Stimulated activated memory B cell treated with anti-CD40 and anti-IgM and Interleukin-4, amounts not matched to agents 10 μg/mL and 1 μg/mL and 100 μg/mL, for 72 hours (primary cell): ENCODE measurements around the gene ASB2.

Experiments used
- ATAC-seq: fragments of 150-1000 bp; cut with Tn5 transposase; 2 replicates; pipeline ENCODE4 v1.10.0; 2021
- H3K27ac Mint-ChIP-seq: one replicate; pipeline ENCODE4 v1.8.0; 2022; ENCODE audit warnings: mild to moderate bottlenecking, mixed read lengths
- H3K27me3 Mint-ChIP-seq: one replicate; pipeline ENCODE4 v1.8.0; 2022; ENCODE audit warnings: mixed read lengths
- H3K36me3 Mint-ChIP-seq: one replicate; pipeline ENCODE4 v1.8.0; 2022; ENCODE audit warnings: mixed read lengths
- H3K4me1 Mint-ChIP-seq: one replicate; pipeline ENCODE4 v1.8.0; 2022; ENCODE audit warnings: mixed read lengths
- H3K4me3 Mint-ChIP-seq: one replicate; pipeline ENCODE4 v1.8.0; 2022; ENCODE audit warnings: mild to moderate bottlenecking, moderate library complexity, mixed read lengths
- H3K9me3 Mint-ChIP-seq: one replicate; pipeline ENCODE4 v1.8.0; 2022; ENCODE audit warnings: mixed read lengths

ASB2 gene

DNA sequence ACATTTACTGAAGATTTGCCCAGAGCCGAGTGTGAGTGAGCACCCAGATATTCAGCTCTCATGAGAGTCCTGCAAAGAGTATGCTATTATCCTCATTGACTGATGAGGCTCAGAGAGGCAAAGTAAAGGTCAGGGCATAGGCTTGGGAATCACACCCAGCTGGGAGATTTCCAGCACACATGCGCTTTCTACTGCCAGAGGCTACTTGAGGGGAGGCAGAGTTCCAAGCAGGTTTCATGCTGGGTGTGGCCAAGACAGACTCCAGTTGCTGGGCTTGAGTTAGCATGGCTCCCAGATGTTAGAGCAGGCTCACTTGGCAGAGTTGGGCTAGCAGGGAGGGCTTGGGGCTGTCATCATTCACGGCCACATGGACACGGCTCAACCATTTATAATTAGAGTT lies 63.6 kb downstream of the ASB2 start:
- Mint-ChIP-seq H3K4me3 (no peak overlapping the region), H3K27ac (no peak overlapping the region), H3K36me3 (no peaks in the 10 kb centered on the region), H3K27me3 (peaks cover 43% of the 10 kb centered on the region), H3K4me1 (no peaks in the 10 kb centered on the region), H3K9me3 (peaks cover 4% of the 10 kb centered on the region)
- ATAC-seq = no peak

DNA sequence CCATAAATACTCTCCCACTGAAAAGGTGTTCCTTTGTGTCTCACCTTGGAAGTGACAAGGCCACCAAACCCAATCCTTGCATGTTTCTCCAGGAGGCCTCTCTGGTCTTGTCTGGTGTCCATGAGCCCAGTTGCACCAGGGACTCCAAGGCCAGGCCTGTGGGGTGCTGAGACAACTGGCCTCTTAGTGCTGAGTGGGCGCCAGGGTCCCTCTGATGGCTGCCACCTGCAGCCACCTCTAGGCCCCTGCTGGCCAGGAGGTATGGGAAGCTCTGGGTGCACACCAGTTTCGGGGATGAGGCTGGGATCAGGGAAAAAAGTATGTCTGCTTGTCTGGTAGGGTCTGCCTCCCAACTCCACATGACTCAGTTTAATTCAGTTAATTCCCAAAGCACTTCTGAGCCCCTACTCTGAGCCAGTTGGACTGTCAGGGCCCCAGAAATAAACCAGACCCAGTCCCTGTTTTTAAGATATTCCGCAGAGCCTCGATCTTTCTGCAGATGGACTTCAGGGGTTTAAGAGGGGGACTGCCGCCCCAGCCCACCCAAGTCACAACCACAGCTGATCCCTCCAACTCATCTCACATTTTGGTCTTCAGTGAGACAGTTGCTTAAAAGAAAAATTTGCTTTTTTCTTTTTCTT lies 64.3 kb downstream of the ASB2 start:
- H3K9me3 Mint-ChIP-seq = peaks cover 4% of the 10 kb centered on the region
- H3K36me3 Mint-ChIP-seq = no peaks in the 10 kb centered on the region
- H3K27me3 Mint-ChIP-seq = peaks cover 43% of the 10 kb centered on the region
- no peak for ATAC-seq
- H3K4me3 Mint-ChIP-seq = no peak overlapping the region
- no peak overlapping the region for H3K27ac Mint-ChIP-seq
- H3K4me1 Mint-ChIP-seq = no peaks in the 10 kb centered on the region

DNA sequence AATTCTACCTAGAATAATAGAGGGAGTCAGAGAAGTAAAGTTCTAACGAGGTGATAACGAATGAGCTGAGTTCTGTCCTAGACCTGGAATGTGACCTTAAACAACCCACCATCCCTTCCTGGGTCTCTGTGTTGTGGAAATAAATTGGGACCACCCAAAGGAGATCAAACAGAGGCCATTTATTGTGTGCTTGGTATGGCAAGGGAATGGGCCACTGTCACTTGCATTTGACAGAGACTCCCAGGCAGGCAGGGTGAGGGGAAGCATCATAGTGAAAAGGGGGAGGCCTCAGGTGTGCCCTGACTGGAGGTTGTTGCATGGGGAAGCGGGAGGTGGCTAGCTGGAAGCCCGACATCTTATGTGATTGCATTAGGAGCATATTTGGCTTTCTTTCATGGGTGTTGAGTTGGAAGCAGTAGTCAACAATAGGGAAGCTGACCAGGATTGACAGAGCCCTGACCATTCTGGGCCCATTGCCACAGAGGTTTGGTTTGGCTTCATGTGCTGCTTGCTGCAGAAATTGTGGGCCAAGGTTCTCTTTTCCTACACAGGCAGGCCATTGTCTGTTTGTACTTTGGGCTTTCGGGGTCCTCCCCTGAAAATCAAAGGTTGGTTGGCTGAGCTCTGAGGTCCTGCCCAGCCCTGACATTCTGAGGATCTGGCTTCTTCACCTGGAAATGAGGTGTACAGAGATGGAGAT lies 66.8 kb downstream of the ASB2 start:
- no peak overlapping the region for H3K4me3 Mint-ChIP-seq
- no peaks in the 10 kb centered on the region for H3K36me3 Mint-ChIP-seq
- ATAC-seq = no peak
- H3K9me3 Mint-ChIP-seq = peaks cover 4% of the 10 kb centered on the region
- no peaks in the 10 kb centered on the region for H3K4me1 Mint-ChIP-seq
- no peak overlapping the region for H3K27ac Mint-ChIP-seq
- H3K27me3 Mint-ChIP-seq = peaks cover 41% of the 10 kb centered on the region

DNA sequence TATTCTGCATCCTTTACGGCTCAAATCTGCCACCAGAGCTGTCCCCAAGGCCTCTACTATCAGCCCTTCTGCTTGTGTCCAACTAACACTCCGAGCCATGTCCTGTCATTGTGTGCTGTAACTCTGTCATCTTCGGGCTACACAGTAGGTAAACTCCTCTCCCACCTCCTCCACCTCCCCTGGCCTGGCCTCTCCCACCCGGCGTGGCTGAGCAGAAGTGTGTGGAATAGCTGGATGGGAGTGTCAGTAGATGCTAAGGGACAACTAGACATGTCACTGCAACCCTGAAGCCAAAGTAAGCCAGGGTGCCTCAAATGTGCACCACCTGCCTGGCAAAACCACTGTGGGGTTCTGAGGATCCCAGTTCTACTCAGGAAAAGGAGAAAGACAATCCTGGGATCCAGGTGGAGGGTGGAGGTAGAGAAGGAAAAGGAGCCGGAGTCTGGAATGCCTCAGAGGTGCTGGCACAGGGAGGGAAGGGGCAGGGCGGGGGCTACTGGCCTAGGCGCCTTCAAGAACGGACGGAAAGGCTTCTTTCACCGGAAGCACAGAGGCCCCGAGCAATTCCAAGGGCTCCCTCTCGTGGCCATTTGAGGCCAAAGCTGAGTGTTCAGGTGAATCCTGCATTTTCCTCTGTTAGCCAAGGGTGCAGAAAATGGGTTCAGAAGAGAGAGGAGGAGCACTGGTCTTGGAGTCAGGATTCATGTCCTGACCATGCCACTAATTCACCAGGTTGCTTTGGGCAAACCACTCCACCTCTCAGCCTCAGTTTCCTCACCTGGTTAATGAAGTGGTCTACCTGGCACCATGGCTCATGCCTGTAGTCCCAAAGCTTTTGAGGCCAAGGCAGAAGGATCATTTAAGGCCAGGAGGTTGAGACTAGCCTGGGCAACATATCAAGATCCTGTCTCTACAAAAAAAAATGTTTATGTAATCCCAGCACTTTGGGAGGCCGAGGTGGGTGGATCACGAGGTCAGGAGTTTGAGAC lies 69.7 kb downstream of the ASB2 start:
- ATAC-seq = peak; percentile 53
- H3K27ac Mint-ChIP-seq = no peak overlapping the region

DNA sequence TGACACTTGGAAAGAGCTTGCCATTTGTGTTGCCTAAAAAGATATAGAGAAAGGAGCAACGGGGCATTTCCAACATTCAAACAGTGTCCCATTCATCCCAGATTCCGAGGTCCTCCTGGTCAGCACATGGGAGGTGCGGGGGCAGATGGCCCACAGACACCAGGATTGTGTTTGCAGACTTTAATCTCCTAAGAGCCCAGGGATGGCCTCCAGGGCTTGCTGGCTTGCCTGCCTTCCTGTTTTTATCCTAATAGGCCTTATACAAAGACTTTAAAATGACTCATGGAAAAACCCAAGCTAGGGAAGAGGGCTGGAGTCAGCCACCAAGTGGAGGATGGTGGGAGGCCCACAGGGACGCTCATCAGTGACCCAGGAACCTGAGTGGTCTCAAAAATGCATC lies 70.7 kb downstream of the ASB2 start:
- peaks cover 62% of the 10 kb centered on the region for H3K27me3 Mint-ChIP-seq
- H3K36me3 Mint-ChIP-seq = no peaks in the 10 kb centered on the region
- ATAC-seq = no peak
- H3K4me3 Mint-ChIP-seq = no peak overlapping the region
- no peaks in the 10 kb centered on the region for H3K4me1 Mint-ChIP-seq
- no peak overlapping the region for H3K27ac Mint-ChIP-seq
- H3K9me3 Mint-ChIP-seq = no peaks in the 10 kb centered on the region

More for the DNA sequence above, 69.7 kb downstream of the ASB2 start:
- H3K4me1 Mint-ChIP-seq = no peaks in the 10 kb centered on the region
- H3K36me3 Mint-ChIP-seq = no peaks in the 10 kb centered on the region
- no peaks in the 10 kb centered on the region for H3K9me3 Mint-ChIP-seq
- H3K27me3 Mint-ChIP-seq = peaks cover 62% of the 10 kb centered on the region
- no peak overlapping the region for H3K4me3 Mint-ChIP-seq

DNA sequence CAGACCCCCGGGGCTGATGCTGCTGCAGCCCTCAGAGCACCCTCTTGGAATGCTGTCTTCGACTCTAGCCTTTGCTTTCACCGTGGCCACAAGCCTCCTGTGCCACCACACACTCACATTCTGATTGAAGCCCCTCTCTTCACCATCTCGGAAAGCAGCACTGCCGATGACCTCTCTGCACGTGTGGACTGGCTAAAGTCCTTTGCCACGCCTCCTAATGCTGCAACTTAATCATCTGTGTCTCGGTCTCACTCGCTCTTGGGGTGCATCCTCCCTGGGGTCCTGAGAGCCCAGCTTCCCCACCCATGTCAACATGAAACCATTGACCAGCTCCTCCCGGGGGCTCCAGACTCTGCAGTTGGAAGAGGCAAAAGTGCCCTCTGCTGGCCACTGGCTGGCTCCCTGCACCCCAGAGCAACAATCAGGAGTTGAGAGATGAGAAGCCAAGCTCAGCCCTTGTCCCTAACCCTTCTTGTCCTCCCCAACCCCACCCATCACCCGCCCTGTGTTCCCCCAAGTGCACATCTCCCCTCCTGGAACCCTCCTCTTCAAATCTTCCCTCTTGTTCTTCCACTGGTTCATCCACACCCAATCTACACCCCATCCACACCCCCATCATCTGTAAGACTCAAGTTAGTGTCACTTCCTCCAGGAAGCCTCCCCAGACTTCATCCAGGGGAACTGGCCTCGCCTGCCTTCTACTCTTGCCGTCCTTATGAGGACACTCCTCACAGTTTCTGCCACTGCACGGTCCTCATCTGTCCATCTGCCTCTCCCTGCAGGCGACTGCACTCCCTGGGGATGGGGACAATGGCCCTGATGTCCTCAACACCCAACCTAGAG lies 72.8 kb downstream of the ASB2 start:
- Mint-ChIP-seq H3K27me3 (peaks cover 67% of the 10 kb centered on the region), H3K27ac (no peak overlapping the region), H3K9me3 (peaks cover 3% of the 10 kb centered on the region), H3K4me1 (no peaks in the 10 kb centered on the region), H3K4me3 (no peak overlapping the region), H3K36me3 (no peaks in the 10 kb centered on the region)
- ATAC-seq = no peak

DNA sequence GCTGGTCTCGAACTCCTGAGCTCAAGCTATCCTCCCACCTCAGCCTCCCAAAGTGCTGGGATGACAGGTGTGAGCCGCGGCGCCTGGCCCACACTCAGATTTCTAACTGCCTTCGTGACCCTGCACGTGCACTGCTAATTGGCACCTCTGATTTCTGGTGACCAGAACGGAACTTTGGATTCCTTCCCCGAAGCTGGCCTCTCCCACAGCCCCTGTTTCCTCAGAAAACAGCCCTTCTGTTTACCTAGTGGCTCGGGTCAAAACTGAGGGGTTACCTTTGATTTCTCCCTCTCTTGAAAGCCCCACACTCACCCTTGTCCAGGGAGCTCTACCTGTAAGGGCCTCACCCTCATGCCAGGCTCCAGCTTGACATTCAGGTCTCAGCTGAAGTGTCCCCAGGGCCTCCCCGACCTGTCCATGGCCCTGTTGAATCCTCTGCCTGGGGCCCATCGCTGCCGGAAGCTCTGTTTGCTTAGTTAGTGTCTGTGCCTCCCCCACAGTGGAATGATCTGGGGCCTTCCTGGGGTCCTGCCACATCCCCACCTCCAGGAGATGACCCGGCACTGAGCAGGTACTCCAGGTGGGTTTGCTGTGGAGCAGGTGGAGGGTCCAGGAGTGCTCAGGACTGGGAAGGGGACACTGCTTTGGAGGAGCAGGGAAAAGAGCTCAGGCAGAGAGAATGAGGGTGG lies 73.6 kb downstream of the ASB2 start:
- no peaks in the 10 kb centered on the region for H3K4me1 Mint-ChIP-seq
- no peak overlapping the region for H3K27ac Mint-ChIP-seq
- peaks cover 3% of the 10 kb centered on the region for H3K9me3 Mint-ChIP-seq
- H3K36me3 Mint-ChIP-seq = no peaks in the 10 kb centered on the region
- H3K27me3 Mint-ChIP-seq = peaks cover 67% of the 10 kb centered on the region
- no peak overlapping the region for H3K4me3 Mint-ChIP-seq
- ATAC-seq = no peak

DNA sequence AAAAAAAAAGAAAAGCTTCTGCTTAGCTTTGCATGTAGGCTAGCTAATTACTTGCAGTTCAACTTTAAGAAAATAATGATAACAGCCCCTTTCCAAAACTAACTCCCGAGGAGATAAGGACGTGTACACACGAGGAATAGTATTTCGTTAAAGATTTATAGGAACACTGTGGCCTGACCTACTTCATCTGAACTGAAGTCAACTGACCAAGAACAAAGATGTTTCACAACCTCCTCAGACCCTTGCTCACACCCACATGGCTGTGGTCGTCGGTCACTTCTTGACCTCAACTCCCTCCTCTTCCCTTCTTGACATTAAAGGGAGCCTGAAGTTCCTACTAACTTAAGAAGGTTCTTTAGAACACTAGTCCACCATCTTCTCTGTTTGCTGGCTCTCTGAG lies 74.6 kb downstream of the ASB2 start:
- no peak for ATAC-seq
- Mint-ChIP-seq H3K9me3 (peaks cover 3% of the 10 kb centered on the region), H3K27ac (no peak overlapping the region), H3K4me3 (no peak overlapping the region), H3K27me3 (peaks cover 67% of the 10 kb centered on the region), H3K4me1 (no peaks in the 10 kb centered on the region), H3K36me3 (no peaks in the 10 kb centered on the region)

DNA sequence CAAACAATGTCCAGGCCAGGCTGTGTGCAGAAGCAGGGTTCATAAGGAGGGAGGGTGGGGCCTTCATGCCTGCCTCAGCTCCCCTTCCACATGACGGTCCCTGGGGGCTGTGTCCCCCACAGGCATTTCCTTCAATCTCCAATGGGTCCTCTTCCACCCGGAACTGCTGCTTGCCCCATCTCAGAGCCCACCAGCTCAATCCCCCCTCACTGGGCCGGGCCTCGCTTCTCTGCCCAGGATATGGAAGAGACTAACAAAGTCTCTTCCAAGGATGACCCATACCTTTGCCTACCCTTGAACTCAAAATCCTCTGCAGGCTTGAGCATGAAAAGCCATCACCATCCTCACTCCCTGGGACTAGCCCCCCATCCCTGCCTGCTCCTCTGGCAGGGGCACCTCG lies 77.6 kb downstream of the ASB2 start:
- no peak overlapping the region for H3K4me3 Mint-ChIP-seq
- H3K4me1 Mint-ChIP-seq = no peaks in the 10 kb centered on the region
- no peak for ATAC-seq
- peaks cover 44% of the 10 kb centered on the region for H3K27me3 Mint-ChIP-seq
- peaks cover 3% of the 10 kb centered on the region for H3K9me3 Mint-ChIP-seq
- H3K27ac Mint-ChIP-seq = no peak overlapping the region
- H3K36me3 Mint-ChIP-seq = no peaks in the 10 kb centered on the region

DNA sequence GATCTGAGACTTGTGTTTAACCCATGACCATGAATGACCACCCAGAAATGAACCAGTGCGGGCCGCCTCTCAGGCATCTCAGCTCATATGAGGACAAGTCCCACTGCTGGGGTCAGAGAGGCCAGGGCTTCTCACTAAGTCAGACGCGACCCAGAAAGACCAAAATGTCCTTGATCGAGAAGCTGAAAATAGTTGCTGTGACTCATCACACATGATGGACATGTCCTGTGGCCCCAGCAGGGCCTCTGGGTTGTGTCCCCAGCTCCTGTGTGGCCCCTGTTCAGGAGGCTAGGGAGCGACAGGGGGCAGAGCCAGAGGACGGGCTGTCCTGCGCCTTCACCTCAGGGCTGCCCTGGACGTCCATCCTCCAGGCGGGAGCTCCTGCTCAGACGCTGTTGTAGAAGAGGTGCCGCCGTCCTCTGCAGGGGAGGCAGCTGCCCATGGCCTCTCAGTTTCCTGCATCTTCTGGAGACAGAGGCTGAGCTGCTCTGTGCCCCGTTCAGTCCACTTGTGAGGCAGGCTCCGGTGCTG lies 78.2 kb downstream of the ASB2 start:
- Mint-ChIP-seq H3K4me3 (no peak overlapping the region), H3K9me3 (peaks cover 3% of the 10 kb centered on the region), H3K27me3 (peaks cover 38% of the 10 kb centered on the region), H3K36me3 (no peaks in the 10 kb centered on the region), H3K27ac (no peak overlapping the region), H3K4me1 (no peaks in the 10 kb centered on the region)
- ATAC-seq = no peak

DNA sequence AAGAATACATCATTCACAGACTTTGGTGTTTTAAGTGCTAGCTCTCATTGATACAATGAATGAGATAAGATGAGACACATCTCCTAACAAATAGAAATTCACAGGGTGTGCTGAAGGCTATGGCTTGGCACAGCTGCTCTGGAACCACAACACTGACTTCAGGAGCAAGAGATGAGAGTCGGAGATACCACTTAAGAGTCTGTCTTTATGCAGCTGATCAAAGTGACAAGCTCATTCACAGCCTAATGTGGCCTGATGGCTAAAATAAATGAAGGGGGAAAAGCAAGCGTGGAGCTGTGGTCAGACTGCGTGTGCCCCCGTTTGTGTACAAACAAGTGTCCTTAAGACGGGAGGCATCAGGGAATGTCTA lies 78.9 kb downstream of the ASB2 start:
- no peak overlapping the region for H3K4me3 Mint-ChIP-seq
- no peak overlapping the region for H3K27ac Mint-ChIP-seq
- H3K27me3 Mint-ChIP-seq = peaks cover 32% of the 10 kb centered on the region
- no peak for ATAC-seq
- peaks cover 3% of the 10 kb centered on the region for H3K9me3 Mint-ChIP-seq
- no peaks in the 10 kb centered on the region for H3K4me1 Mint-ChIP-seq
- no peaks in the 10 kb centered on the region for H3K36me3 Mint-ChIP-seq

DNA sequence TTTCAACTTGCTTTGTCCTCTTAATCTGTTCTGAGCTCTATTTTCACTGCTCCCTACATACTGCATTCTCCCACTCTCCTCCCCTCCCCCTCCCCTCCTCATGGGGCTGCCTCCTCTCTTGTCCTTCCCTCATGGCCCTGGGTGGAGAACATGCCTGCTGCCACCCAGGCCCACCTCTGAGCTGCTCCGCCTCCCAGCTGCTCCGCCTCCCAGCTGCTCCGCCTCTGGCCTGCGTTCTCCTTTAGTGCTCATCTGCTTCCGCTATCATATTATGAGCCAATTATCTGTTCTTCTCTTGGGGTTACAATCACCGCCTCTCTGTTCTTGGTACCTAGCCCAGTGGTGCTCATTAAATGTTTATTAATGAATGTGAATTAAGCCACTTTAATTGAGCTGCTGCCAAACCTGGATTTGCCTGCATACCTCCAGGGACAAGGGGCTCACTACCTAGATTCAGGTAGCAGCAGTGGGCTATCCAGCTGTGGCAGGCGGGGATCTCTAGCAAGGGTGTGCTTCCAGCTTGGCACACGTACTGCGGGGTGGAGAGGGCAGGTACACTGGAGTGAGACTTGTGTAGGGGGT lies 81.3 kb downstream of the ASB2 start:
- Mint-ChIP-seq H3K4me3 (no peak overlapping the region), H3K9me3 (peaks cover 3% of the 10 kb centered on the region), H3K36me3 (no peaks in the 10 kb centered on the region), H3K4me1 (no peaks in the 10 kb centered on the region), H3K27me3 (peaks cover 32% of the 10 kb centered on the region), H3K27ac (no peak overlapping the region)
- no peak for ATAC-seq

DNA sequence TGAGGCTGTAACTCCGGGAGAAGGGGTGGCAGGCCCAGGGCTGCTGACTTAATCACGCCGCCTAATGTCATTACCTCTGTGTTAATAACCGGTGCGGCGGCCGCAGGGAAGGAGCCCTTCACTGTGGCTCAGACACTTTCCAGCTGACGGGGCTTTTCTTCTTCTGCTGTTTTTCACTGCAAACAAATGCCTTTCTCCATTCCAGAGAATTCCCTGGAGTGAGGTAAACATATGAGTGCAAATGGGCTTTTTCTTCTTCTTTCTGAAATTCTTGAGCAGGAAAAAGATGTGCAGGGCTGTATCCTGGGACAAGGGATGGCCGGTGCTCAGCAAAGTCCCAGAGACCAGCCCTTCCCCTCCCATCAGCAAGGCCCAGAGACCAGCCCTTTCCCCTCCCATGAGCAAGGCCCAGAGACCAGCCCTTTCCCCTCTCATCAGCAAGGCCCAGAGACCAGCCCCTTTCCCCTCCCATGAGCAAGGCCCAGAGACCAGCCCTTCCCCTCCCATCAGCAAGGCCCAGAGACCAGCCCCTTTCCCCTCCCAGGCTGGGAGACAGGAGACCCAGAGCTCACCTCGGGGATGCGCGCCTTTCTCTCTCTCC lies 82.6 kb downstream of the ASB2 start:
- Mint-ChIP-seq H3K4me3 (no peak overlapping the region), H3K9me3 (no peaks in the 10 kb centered on the region), H3K4me1 (no peaks in the 10 kb centered on the region), H3K27me3 (peaks cover 36% of the 10 kb centered on the region), H3K36me3 (no peaks in the 10 kb centered on the region), H3K27ac (no peak overlapping the region)
- ATAC-seq = no peak
